ENCODE measurements around the gene DMD.

DNA sequence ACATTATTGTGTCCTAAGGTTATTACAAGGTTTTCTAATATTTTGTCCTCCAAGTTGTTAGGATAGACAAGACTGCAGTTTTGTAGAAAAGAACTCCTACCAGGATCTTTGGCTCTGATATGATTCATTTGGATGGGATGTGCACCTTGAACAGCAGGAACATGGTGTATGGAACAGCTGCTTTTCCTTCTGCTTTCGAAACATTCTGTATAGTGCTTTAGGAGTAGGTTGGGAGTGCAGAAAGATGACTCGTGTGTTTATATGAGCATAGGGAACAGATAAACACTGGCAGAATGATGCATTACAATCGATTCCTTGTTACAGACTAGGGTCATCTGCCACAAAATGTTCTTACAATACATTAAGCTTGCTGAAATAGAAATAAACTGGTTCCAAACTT lies 790.1 kb downstream of the DMD start:
- no peak for TF ChIP-seq POLR2A (IDR thresholded peaks at IDR 0.05)
- TF ChIP-seq, protein P1, sequence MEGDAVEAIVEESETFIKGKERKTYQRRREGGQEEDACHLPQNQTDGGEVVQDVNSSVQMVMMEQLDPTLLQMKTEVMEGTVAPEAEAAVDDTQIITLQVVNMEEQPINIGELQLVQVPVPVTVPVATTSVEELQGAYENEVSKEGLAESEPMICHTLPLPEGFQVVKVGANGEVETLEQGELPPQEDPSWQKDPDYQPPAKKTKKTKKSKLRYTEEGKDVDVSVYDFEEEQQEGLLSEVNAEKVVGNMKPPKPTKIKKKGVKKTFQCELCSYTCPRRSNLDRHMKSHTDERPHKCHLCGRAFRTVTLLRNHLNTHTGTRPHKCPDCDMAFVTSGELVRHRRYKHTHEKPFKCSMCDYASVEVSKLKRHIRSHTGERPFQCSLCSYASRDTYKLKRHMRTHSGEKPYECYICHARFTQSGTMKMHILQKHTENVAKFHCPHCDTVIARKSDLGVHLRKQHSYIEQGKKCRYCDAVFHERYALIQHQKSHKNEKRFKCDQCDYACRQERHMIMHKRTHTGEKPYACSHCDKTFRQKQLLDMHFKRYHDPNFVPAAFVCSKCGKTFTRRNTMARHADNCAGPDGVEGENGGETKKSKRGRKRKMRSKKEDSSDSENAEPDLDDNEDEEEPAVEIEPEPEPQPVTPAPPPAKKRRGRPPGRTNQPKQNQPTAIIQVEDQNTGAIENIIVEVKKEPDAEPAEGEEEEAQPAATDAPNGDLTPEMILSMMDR (IDR thresholded peaks at IDR 0.05): no peak
